HS-27A (cell line): ENCODE data around the gene DMAC2L.
"Not testable (repeated sequence)": the region's sequence is repeated elsewhere in the genome, so short reads cannot be mapped to it uniquely, and the experiment has no call there.

ENCODE experiments used
- DNase-seq: peaks from one replicate; pipeline ENCODE4 v3.0.0-alpha.2; 2012; ENCODE audit warnings: low read depth, missing footprints

The DMAC2L gene

DNA sequence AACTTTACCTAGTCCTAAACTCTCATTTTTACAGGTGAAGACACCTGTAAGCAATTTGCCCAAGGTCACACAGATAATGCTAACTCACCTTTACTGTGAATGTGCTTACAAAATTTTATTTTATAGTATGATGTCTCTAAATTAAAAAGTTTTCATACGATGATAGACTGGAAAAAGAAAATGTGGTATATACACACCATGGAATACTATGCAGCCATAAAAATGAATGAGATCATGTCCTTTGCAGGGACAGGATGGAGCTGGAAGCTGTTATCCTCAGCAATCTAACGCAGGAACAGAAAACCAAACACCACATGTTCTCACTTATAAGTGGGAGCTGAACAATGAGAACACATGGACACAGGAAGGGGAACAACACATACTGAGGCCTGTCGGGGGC lies 44.2 kb downstream of the DMAC2L start:
- not testable (repeated sequence) for DNase-seq

DNA sequence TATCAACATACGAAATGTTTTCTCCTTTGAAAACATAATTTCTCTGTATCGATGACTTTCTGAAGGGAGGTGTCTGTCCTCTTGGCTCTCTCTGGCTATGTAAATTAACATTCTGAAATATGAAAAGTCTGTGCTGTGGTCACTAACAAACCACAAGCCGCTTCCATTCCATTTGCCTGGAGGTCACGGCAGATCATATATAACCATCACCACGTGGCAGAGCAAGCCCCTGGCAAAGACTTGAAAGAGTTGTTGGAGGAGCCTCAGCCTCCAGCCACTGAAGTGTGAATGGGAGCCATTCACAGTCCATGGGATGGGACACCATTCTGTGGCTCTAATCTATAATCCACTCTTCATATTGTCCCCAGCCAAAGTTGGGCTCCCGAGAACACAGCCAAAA lies 45.0 kb downstream of the DMAC2L start:
- DNase-seq = no peak

DNA sequence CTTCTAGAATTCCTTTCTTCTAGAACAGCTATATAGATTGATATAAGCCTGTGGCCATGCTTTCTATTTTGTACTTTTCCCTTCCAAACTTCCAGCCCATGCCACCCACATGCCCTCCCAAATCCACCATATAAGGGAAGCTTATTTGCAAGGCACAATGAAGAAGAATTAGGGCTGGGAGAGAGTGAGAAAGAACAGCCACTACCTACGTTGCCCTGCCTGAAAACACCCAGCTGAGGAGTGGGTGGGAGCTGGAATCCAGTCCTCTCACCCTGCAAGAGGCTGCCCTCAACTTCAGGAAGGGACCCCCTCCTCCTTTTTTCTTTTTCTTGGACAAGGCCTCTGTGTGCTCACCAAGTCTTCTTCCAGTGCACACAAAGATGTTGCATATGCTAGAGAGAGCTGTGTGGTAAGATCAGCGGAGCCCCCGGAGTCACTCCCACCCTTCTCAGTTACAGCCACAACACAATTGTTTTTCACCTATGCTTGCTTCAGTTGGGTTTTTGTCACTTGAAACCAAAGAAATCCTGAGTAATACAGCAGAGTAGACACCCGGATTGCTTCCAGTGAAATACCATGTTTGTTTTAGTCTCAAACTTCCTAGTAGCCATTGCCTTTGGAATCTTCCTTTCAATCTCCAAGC lies 45.8 kb downstream of the DMAC2L start:
- DNase-seq = no peak

DNA sequence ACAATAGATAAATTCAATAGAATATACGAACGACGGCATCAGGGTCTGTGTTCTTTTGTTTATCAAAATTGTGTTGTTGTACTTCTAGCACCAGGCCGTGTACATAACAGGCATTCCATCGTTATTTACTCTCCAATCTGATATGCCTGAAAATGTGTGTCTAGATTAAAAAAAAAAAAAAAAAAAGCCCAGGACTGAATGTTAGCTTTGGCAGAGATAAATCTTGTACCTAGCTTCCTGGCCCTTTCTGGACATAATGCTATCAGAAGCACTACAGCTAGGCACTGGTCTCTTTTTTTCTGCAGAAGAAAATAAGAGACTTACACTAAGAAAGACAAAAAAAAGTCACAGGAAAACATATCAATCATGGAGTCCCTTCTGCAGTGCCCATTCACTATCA lies 47.5 kb downstream of the DMAC2L start:
- DNase-seq = no peak

DNA sequence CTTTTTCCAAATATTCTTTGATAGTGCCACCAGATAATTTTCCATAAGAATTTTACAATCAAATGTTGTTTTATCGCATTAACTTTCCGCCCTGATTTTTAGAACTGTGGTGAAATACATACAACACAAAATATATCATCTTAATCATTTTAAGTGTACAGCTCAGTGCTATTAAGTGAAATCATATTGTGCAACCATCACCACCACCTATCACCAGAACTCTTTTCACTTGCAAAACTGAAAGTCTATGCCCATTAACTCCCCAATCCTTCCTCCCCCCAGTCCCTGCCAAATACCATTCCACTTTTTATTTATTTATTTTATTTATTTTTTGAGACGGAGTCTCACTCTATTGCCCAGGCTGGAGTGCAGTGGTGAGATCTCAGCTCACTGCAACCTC lies 48.0 kb downstream of the DMAC2L start:
- no peak for DNase-seq

DNA sequence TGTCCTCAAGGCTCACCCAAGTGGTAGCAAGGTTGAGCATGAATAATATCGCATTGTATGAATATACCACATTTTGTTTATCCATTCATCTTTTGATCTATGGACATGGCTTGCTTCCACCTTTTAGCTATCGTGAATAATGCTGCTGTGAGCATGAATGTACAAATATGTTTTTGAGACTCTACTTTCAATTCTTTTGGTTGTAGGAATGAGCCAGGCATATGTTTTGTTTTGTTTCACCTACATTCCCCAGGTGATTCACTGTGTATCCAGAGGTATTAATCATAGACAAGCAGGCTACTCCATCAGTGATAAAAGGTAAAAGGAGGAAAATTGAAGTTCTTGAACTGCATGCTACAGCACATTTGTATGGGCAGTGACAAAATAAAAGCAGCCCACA lies 48.7 kb downstream of the DMAC2L start:
- DNase-seq = no peak

DNA sequence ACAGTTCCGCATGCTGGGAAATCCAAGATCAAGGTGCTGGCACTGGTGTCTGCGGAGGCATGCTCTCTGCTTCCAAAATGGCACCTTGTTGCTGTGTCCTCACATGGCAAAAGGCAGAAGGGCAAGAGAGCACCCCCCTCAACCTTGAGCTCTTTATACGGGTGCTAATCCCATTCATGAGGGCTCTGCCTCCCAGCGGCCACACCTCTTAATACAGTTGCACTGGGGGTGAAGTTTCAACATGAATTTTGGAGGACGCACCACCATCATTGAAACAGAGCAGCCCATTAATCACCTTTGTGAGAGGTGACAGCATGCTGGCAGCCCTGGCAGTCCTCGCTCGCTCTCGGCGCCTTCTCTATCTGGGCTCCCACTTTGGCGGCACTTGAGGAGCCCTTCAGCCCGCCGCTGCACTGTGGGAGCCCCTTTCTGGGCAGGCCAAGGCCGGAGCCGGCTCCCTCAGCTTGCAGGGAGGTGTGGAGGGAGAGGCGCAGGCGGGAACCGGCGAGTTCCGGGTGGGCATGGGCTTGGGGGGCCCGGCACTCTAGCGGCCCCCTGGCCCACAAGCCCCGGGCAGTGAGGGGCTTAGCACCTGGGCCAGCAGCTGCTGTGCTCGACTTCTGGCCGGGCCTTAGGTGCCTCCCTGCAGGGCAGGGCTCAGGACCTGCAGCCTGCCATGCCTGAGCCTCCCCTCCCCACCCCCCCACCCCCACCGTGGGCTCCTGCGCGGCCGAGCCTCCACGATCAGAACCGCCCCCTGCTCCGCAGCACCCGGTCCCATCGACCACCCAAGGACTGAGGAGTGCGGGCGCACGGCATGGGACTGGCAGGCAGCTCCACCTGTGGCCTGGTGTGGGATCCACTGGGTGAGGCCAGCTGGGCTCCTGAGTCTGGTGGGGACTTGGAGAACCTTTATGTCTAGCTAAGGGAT lies 49.6 kb downstream of the DMAC2L start:
- DNase-seq = not testable (repeated sequence)

DNA sequence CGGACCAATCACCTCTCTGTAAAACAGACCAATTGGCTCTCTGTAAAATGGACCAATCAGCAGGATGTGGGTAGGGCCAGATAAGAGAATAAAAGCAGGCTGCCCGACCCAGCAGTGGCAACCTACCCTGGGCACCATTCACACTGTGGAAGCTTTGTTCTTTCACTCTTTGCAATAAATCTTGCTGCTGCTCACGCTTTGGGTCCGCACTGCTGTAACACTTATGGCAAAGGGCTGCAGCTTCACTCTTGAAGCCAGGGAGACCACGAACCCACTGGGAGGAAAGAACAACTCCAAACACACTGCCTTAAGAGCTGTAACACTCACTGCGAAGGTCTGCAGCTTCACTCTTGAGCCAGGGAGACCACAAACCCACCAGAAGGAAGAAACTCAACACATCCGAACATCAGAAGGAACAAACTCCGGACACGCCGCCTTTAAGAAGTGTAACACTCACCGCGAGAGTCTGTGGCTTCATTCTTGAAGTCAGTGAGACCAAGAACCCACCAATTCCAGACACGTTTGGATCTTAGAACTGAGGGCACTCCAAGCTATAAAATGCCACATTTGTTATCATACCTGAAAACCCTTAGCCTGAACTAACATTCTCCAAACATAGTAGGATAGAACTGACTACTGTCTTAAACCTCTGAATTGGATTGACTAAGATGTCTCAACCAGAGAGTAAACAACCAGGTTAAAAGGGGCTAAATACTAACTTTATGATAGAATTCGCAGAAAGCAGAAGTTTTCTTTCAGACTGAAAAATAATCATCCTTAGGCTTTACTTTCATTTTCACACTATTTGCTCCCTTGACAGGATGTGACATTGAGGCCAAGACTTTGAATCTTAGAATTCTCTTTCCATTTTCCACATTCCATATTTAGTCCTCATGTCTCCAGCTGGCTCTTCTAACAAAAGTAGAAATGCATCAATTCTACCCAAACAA lies 50.9 kb downstream of the DMAC2L start:
- no peak for DNase-seq

DNA sequence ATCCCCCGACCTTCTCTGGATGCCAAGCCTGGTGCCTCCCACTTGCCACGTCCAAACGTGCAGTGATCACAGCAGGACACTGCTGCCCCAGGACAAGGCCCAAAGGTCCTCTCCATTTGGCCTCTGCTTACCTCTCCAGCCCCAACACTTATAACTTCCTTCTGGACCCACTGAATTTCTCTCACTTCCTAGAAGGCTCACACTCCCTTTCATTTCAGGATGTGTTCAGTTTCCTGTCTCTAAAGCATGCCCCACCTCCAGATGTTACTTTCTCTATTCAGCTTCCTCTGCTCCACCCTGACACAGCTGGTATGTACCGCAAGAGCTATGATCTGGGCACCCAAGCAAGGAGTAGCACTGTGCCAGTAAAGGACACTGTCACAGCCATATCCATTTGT lies 51.6 kb downstream of the DMAC2L start:
- DNase-seq = no peak

DNA sequence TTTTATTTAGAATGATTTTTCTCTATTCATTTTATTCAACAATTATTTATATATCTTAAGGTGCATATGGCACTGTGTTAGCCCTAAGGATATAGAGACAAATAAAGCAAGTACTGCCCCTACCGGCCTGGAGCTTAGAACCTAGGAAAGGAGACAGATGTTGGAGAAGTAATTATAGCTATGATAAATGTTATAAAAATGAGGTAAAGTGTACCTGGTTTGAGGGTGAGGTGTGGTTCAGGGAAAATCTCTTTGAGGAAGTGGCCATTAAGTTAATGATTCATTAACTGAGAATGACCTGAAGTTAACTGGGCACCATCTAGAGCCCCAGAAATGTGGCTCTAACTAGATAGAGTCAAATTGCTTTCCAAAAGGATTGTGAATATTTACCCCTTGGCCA lies 52.7 kb downstream of the DMAC2L start:
- DNase-seq = no peak

DNA sequence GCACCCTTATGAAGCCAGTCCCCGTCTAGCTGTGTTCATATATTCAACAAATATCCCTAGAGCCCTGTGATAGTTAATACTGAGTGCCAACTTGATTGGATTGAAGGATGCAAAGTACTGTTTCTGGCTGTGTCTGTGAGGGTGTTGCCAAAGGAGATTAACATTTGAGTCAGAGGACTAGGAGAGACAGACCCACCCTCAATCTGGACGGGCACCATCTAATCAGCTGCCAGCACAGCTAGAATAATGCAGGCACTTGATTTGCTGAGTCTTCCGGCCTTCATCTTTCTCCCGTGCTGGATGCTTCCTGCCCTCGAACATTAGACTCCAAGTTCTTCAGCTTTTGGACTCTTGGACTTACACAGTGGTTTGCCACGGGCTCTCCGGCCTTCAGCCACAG lies 53.4 kb downstream of the DMAC2L start:
- not testable (repeated sequence) for DNase-seq

DNA sequence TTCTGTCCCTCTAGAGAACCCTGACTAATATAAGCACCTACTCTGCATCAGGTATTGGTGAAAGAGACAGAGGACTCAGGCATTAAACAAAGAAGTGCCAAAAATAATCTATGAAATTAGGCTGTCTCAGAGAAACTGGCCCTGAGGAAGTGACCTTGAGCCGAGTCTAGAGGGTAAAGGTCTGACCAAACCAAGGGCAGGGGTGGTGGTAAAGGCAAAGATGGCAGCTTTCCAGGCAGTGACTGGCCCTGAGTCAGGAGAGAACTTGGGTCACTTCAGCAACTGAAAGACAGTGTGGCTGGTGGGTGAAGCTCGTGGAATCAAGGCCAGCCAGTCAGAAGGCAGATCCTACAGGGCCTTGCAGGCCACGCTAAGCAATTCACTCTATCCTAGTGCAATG lies 54.0 kb downstream of the DMAC2L start:
- no peak for DNase-seq

DNA sequence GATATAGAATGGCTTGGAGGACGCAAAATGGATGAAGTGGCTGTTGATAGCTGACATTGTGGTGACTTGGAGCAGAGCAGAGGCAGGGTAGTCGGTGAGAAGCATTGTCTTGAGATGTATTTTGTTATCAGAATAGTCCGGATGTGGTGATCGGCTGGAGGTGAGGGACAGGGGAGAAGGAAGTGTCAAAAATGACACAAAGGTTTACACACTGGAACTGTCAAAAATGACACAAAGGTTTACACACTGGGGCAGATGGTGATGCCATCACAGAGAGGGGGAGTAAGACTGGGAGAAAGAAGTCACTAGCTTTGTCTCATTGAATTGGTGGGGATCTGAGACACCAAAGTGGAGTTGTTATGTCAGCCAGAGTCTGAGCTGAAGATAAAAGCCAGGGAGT lies 54.5 kb downstream of the DMAC2L start:
- no peak for DNase-seq

DNA sequence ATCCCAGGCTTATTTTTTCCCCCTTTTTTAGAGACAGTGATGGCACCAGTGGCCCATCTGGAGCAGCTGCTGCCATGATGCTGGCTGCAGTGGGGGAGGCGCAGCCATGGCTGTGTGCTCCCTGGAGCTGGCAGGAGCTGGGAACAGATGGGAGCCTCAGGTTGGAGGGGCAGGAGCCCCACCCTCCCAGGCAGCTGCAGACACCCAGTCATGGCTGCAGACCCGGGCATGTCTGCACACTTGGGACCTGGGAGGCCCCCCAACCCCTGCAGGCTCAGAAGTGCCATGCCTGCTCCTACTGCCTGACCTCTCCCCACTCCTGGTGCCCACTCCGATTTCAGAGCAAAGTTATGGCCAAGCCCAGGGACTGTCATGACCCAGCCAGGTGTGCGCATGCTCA lies 59.4 kb downstream of the DMAC2L start:
- DNase-seq = no peak

DNA sequence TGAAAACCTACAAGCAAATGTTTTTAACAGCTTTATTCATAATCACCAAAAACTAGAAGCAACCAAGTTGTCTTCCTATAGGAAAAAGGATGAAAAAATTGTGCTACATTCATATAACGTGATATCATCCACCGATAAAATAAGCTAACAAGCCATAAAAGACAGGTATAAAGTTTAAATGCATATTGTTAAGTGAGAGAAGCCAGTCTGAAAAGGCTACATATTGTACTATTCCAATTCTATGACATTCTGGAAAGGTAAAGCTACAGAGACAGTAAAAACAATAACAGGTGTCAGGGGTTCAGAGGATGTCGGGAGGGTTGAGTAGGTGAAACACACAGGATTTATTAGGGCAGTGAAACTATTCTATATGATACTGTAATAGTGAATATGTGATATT lies 61.8 kb downstream of the DMAC2L start:
- DNase-seq = no peak

DNA sequence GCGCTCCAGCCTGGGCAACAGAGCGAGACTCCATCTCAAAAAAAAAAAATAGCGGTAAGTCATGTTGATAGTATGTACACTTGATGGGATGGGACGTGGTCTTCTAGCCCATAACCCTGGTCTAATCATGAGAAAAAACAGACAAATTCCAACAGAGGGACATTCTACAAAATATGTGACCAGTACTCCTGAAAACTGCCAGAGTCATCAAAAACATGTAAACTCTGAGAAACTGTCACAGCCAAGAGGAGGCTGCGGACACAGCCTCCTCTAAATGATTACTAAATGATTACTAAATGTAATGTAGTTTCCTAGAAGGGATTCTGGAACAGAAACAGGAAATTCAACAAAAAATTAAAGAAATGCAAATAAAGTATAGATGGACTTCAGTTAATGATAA lies 63.6 kb downstream of the DMAC2L start:
- no peak for DNase-seq
